ENCODE measurements around the gene OR8G1.

DNA sequence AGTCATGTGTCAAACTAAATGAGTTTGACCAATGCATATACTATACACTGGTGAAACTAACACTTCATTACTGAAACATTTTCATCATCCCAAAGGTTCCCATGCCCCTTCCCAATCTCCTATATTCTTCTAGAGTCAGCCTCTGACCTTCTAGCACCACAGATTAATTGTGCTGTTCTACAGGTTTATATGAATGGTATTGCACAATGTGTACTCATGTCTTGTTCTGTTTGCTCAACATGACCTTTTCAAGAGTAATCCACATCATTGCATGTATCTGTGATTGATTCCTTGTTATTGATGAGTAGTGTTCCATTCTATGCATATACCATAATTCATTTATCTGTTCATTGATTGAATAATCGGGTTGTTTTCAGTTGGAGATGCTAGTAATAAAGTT, 7.5 kb upstream of the OR8G1 start:
- TF ChIP-seq CTCF (conservative IDR thresholded peaks at IDR 0.05; ENCODE audit: low read length) (no peak), EZH2phosphoT487 (IDR thresholded peaks at IDR 0.05; ENCODE audit: borderline replicate concordance, low read depth, low read length) (no peak)
